ENCODE results near the gene MGRN1. TPM values are rescaled to one million over a fixed set of nuclear protein-coding genes. Genes with fewer than 3 reads are reported as not detected.

Gene MGRN1
- total RNA-seq, 3 donors from 2014 or later, result 72.3 to 80.2 (median 77.0) TPM

DNA sequence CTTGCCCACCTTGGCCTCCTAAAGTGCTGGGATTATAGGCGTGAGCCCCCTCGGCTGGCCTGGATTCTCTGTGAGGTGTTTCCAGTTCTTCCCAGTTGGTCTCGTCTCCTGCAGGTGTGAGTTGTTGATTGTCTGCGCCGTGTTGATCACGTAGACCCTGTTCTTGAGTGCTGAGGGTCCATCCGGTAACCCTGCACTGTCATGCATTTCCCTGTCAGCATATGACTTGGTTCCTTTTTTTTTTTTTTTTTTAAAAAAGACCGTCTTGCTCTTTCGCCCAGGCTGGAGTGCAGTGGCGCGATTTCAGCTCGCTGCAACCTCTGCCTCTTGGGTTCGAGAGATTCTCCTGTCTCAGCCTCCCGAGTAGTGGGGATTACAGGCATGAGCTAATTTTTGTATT lies 17.3 kb downstream of the MGRN1 start:
- intact Hi-C loops (cut with DNase I, micrococcal nuclease), result no loop called here
- H3K4me3 ChIP-seq, result no peak overlapping the region
- H3K4me1 ChIP-seq (ENCODE audit: low read depth), result peaks cover 4% of the 10 kb centered on the region
- H3K36me3 ChIP-seq (ENCODE audit: low read depth), result no peaks in the 10 kb centered on the region
- TF ChIP-seq, protein P1, sequence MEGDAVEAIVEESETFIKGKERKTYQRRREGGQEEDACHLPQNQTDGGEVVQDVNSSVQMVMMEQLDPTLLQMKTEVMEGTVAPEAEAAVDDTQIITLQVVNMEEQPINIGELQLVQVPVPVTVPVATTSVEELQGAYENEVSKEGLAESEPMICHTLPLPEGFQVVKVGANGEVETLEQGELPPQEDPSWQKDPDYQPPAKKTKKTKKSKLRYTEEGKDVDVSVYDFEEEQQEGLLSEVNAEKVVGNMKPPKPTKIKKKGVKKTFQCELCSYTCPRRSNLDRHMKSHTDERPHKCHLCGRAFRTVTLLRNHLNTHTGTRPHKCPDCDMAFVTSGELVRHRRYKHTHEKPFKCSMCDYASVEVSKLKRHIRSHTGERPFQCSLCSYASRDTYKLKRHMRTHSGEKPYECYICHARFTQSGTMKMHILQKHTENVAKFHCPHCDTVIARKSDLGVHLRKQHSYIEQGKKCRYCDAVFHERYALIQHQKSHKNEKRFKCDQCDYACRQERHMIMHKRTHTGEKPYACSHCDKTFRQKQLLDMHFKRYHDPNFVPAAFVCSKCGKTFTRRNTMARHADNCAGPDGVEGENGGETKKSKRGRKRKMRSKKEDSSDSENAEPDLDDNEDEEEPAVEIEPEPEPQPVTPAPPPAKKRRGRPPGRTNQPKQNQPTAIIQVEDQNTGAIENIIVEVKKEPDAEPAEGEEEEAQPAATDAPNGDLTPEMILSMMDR (IDR thresholded peaks at IDR 0.05), result no peak
- no peaks in the 10 kb centered on the region for H3K9me3 ChIP-seq
- ATAC-seq (no peak), DNase-seq (no peak)

DNA sequence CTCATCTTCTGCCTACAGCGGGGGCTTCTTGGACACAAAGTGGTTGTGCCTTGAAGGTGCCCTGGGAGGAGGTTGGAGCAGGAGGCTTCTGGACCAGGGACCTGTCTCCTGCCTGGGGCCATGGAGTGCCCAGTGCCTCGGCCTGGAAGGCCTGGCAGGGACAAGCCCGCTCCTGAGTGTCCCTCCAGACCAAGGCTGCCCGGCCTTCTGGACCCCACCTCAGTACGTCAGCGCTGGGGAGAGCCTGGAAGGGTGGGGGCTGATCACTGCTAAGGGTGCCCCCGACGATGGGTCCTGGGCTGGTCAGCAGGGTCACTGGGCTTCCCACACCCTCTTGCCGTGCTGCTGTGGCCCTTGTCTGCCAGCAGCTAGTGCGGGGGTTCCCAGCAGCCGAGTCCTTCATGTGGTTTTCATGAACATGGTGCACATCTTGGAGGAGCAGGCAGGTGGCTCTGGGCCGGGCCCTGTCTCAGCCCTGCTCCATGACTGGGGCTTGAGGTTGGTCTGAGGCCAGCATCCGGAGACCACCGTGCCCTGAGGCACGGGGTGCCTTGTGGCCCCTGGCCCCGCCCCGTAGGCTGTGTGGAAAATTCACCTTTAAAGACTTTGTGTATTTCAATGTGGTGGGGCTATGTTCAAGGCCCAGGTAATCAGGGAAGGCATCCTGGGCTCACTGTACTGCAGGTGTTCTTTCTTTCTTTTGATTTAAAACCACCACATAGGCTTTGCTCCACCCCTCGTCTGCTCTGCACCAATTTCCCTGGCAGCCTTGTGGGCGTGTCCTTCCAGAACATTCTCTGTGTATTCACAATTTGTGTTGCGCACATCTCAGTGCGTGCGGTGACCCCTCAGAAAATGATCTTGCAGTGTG lies 22.4 kb downstream of the MGRN1 start:
- intact Hi-C loops (cut with DNase I, micrococcal nuclease), result no loop called here
- H3K4me3 ChIP-seq, result no peak overlapping the region
- H3K4me1 ChIP-seq (ENCODE audit: low read depth), result no peaks in the 10 kb centered on the region
- TF ChIP-seq, protein P1 (IDR thresholded peaks at IDR 0.05), result no peak
- no peaks in the 10 kb centered on the region for H3K36me3 ChIP-seq (ENCODE audit: low read depth)
- H3K9me3 ChIP-seq, result no peaks in the 10 kb centered on the region
- no peak for DNase-seq
- ATAC-seq, result no peak

DNA sequence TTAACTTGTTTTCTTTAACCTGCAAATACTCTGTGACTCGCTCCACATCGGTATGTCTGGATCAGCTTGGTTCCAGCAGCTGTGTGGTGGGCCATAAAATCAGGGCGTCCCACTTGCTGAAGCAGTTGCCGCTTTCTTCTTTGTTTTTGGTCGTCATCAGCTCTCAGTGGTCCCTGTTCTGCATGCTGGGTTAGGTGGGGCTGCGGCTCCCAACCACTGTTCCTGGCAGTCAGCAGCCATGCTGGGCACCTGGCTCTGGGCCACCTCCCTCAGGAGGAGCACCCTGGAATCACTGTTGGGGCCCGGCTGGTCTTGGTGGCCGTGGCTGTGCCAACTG lies 23.0 kb downstream of the MGRN1 start:
- Histone ChIP-seq H3K36me3 (ENCODE audit: low read depth) (no peaks in the 10 kb centered on the region), H3K4me1 (ENCODE audit: low read depth) (no peaks in the 10 kb centered on the region), H3K4me3 (no peak overlapping the region), H3K9me3 (no peaks in the 10 kb centered on the region)
- intact Hi-C loops (cut with DNase I, micrococcal nuclease), result no loop called here
- ATAC-seq (no peak), DNase-seq (no peak)
- TF ChIP-seq, protein P1 (IDR thresholded peaks at IDR 0.05), result no peak

DNA sequence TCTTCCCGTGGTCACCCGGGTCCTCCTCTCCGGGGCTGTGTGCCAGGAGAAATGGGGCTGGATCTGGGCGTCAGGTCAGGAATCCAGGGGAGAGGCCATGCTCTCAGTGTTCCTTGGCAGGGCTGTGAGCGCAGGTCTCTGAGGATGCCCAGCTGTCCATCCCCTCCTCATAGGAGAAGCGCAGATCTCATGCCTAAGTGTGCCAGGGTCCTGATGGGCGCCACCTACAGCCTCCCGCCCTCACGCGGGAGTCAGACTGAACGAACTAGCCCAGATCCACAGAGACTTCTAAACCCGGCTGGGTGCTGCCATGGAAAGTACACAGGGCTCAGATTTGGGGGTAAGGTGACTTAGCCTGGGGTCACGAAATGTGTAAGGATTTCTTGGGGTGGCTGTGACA lies 24.3 kb downstream of the MGRN1 start:
- DNase-seq, result no peak
- intact Hi-C loops (cut with DNase I, micrococcal nuclease), result no loop called here
- ATAC-seq, result no peak
- Histone ChIP-seq H3K36me3 (ENCODE audit: low read depth) (no peaks in the 10 kb centered on the region), H3K4me3 (no peak overlapping the region), H3K9me3 (no peaks in the 10 kb centered on the region), H3K4me1 (ENCODE audit: low read depth) (no peaks in the 10 kb centered on the region)
- TF ChIP-seq, protein P1 (IDR thresholded peaks at IDR 0.05), result no peak

DNA sequence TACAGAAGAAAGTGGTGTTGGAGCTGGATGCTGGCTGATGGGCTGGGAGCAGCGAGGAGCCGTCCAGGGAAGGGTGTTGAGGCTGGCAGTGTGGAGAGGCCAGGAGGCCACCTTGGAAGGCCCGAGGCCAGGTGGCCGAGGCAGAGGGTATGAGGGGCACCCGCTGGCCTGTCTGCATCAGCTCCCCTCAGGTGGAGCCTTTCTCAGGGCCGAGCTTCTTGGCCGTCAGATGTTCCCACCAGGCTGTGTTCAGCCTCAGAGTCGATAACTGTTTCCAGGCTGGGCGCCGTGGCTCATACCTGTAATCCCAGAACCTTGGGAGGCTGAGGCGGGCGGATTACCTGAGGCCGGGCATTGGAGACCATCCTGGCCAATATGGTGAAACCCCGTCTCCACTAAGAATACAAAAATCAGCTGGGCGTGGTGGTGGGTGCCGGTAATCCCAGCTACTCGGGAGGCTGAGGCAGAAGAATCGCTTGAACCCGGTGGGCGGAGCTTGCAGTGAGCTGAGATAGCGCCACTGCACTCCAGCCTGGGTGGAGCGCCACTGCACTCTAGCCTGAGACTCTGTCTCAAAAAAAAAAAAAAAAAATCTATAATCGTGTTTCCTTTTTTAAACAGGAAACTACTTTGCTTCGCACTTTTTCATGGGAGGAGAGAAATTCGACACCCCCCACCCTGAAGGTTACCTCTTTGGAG lies 25.3 kb downstream of the MGRN1 start:
- DNase-seq, result no peak
- peaks cover 7% of the 10 kb centered on the region for H3K4me1 ChIP-seq (ENCODE audit: low read depth)
- ATAC-seq, result no peak
- TF ChIP-seq, protein P1 (IDR thresholded peaks at IDR 0.05), result no peak
- H3K36me3 ChIP-seq (ENCODE audit: low read depth), result no peaks in the 10 kb centered on the region
- intact Hi-C loops (cut with DNase I, micrococcal nuclease), result no loop called here
- H3K9me3 ChIP-seq, result no peaks in the 10 kb centered on the region
- H3K4me3 ChIP-seq, result no peak overlapping the region
